PC-3 (cell line): Measurements from ENCODE around the gene NEMP2.

Experiments
- EZH2 ChIP-seq: fragments of 300-600 bp; sonication (generic); IDR thresholded peaks from one replicate; pipeline ENCODE4 v1.6.1; 2017; ENCODE audit warnings: antibody characterized with exemption, mild to moderate bottlenecking, low read length; ENCODE audit not compliant: unreplicated experiment
- TF ChIP-seq, protein P1 (sequence below): fragments of 300-600 bp; sonication (generic); conservative IDR thresholded peaks from 2 replicates; pipeline ENCODE4 v1.5.1; 2017; ENCODE audit warnings: antibody characterized with exemption, low read depth, mild to moderate bottlenecking, low read length

DNA sequence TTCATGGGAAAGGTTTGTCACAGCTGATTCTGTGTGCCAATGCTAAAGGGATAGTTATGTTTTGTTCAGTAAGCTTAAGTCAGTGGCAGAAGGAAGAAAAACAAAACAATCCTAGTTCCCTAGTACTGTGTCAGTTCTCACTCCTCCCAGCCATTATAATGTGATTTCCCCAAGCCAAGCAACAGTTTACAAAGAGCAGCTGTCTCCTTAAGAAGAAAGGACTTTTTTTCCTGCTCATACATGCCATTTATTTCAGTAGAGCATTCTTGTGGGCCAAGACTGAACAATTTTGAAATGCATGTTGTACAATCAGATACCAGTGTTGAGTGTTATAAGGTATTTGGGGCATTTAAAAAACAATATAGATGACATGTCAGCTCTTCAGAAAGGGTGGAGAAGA lies 52.1 kb downstream of the NEMP2 start:
- TF ChIP-seq, protein P1, sequence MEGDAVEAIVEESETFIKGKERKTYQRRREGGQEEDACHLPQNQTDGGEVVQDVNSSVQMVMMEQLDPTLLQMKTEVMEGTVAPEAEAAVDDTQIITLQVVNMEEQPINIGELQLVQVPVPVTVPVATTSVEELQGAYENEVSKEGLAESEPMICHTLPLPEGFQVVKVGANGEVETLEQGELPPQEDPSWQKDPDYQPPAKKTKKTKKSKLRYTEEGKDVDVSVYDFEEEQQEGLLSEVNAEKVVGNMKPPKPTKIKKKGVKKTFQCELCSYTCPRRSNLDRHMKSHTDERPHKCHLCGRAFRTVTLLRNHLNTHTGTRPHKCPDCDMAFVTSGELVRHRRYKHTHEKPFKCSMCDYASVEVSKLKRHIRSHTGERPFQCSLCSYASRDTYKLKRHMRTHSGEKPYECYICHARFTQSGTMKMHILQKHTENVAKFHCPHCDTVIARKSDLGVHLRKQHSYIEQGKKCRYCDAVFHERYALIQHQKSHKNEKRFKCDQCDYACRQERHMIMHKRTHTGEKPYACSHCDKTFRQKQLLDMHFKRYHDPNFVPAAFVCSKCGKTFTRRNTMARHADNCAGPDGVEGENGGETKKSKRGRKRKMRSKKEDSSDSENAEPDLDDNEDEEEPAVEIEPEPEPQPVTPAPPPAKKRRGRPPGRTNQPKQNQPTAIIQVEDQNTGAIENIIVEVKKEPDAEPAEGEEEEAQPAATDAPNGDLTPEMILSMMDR: no peak
- TF ChIP-seq EZH2: no peak
